Type B pancreatic cell (in vitro differentiated cells): ENCODE results near the gene RPL31. TPM values are rescaled to one million over a fixed set of nuclear protein-coding genes. Genes with fewer than 3 reads are reported as not detected.
A peak's percentile ranks its signal among the peaks of the same experiment; 100 is the strongest.

Experiments
- DNase-seq: peaks from one replicate; pipeline ENCODE4 v3.0.0; 2021; ENCODE audit warnings: mixed read lengths; ENCODE audit not compliant: unreplicated experiment; ENCODE audit errors: extremely low spot score
- H3K27ac Mint-ChIP-seq: 2 replicates; pipeline ENCODE4 v1.8.0; 2021; ENCODE audit warnings: mild to moderate bottlenecking, mixed read lengths
- H3K27me3 Mint-ChIP-seq: 2 replicates; pipeline ENCODE4 v1.8.0; 2021; ENCODE audit warnings: mixed read lengths
- H3K36me3 Mint-ChIP-seq: 2 replicates; pipeline ENCODE4 v1.8.0; 2021; ENCODE audit warnings: mixed read lengths
- H3K4me1 Mint-ChIP-seq: one replicate; pipeline ENCODE4 v1.8.0; 2021; ENCODE audit warnings: mixed read lengths; ENCODE audit not compliant: unreplicated experiment
- H3K4me3 Mint-ChIP-seq: 2 replicates; pipeline ENCODE4 v1.8.0; 2021; ENCODE audit warnings: mild to moderate bottlenecking, mixed read lengths
- H3K9me3 Mint-ChIP-seq: 2 replicates; pipeline ENCODE4 v1.8.0; 2021; ENCODE audit warnings: mixed read lengths
- CTCF ChIP-seq: fragments of 200-600 bp; sonication (generic); conservative IDR thresholded peaks from 2 replicates; pipeline ENCODE4 v1.5.0; 2021; ENCODE audit warnings: antibody characterized with exemption, mild to moderate bottlenecking
- total RNA-seq: library from RNA; stranded (reverse); gene quantifications from 2 replicates; pipeline ENCODE4 v1.2.1, GENCODE V29; 2021; ENCODE audit warnings: low replicate concordance

Gene RPL31
- total RNA-seq, 1 donor from 2014 or later, result 1,718 TPM

- no peak for TF ChIP-seq CTCF
- Mint-ChIP-seq H3K4me1 (peaks cover 6% of the 10 kb centered on the region), H3K9me3 (no peaks in the 10 kb centered on the region), H3K27ac (no peak overlapping the region), H3K36me3 (peaks cover 22% of the 10 kb centered on the region), H3K4me3 (no peak overlapping the region), H3K27me3 (no peaks in the 10 kb centered on the region)
- no peak for DNase-seq
Measured at GRCh38 chr2:101037161-101037755, 35.2 kb downstream of the RPL31 start.

- Mint-ChIP-seq H3K27me3 (no peaks in the 10 kb centered on the region), H3K9me3 (no peaks in the 10 kb centered on the region), H3K4me1 (peaks cover 6% of the 10 kb centered on the region), H3K4me3 (no peak overlapping the region), H3K36me3 (peaks cover 18% of the 10 kb centered on the region), H3K27ac (peak overlapping the region; percentile 34)
- peak; percentile 54 for TF ChIP-seq CTCF
- DNase-seq, result no peak
Measured at GRCh38 chr2:101038455-101039255, 36.6 kb downstream of the RPL31 start.

DNA sequence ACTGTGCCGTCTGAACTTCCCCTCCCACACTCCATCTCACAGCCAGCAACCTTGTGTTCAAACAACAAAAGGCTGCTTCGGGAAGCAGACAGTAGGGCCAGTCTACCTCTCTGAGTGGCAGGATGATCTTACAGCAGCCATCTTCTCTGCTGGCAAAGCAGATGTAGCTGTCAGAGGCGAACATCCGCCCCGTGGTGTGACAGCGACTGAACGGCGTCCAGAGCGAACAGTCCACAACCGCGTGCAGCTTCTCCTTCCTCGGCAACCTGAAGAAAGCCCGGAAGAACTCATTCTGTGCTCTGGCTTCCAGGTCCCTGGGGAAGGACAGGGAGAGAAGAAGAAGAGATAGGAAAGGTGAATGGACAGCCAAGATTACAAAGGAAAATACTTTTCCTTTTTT lies 38.0 kb downstream of the RPL31 start:
- Mint-ChIP-seq H3K4me3 (no peak overlapping the region), H3K27me3 (no peaks in the 10 kb centered on the region), H3K36me3 (peaks cover 18% of the 10 kb centered on the region), H3K4me1 (peaks cover 6% of the 10 kb centered on the region), H3K27ac (no peak overlapping the region), H3K9me3 (no peaks in the 10 kb centered on the region)
- TF ChIP-seq CTCF, result no peak
- no peak for DNase-seq

DNA sequence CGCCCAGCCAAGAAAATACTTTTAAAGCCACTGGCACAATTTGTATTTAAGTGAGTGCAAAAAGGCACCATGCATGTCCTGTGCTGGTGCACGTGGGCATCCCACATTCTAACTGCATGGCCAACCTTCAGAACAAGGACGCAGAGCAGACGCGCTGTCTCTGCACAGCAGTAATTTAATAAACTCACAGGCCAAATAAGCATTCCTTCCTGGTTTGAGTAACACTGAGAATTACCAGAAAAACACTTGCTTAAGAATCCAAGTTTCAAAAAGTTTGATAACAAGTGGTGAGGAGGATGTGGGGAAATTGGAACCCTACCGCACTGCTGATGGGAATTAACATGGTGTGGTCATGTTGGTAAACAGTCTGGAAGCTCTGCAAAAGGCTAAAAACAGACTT lies 38.7 kb downstream of the RPL31 start:
- no peak overlapping the region for H3K4me3 Mint-ChIP-seq
- H3K4me1 Mint-ChIP-seq, result peaks cover 6% of the 10 kb centered on the region
- no peaks in the 10 kb centered on the region for H3K27me3 Mint-ChIP-seq
- H3K27ac Mint-ChIP-seq, result no peak overlapping the region
- no peak for DNase-seq
- no peak for TF ChIP-seq CTCF
- H3K36me3 Mint-ChIP-seq, result peaks cover 18% of the 10 kb centered on the region
- H3K9me3 Mint-ChIP-seq, result no peaks in the 10 kb centered on the region

GRCh38 chr2:101041413-101041812 lies 39.3 kb downstream of the RPL31 start:
- H3K4me3 Mint-ChIP-seq, result no peak overlapping the region
- H3K4me1 Mint-ChIP-seq, result peaks cover 6% of the 10 kb centered on the region
- no peak for TF ChIP-seq CTCF
- H3K27me3 Mint-ChIP-seq, result no peaks in the 10 kb centered on the region
- no peak for DNase-seq
- no peaks in the 10 kb centered on the region for H3K9me3 Mint-ChIP-seq
- peaks cover 18% of the 10 kb centered on the region for H3K36me3 Mint-ChIP-seq
- no peak overlapping the region for H3K27ac Mint-ChIP-seq
